ENCODE measurements around the gene RNF141. TPM values are rescaled to one million over a fixed set of nuclear protein-coding genes. Genes with fewer than 3 reads are reported as not detected.

Gene RNF141, protein sequence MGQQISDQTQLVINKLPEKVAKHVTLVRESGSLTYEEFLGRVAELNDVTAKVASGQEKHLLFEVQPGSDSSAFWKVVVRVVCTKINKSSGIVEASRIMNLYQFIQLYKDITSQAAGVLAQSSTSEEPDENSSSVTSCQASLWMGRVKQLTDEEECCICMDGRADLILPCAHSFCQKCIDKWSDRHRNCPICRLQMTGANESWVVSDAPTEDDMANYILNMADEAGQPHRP
- 10 to 100 TPM; 19.6 to 20.0 TPM for total RNA-seq
- polyA plus RNA-seq = 19.2 TPM

GRCh38 chr11:10540915-10541560, at the start of gene RNF141:
Gene RNF141 (minus strand): TSS chr11:10541187. CDS start chr11:10534158, 7,029 bp downstream.
- Mint-ChIP-seq H3K4me1 (peaks cover 17 to 33% (median 22%) of the 10 kb centered on the region in 3 donors), H3K27me3 (peaks cover 2 to 3% of the 10 kb centered on the region in 2 donors), H3K36me3 (peaks cover 0 to 3% (median 1%) of the 10 kb centered on the region in 3 donors), H3K27ac (peak within 1 kb of the TSS; percentile 83 to 96 (median 93)), H3K9me3 (no peaks in the 10 kb centered on the region), H3K4me3 (peak within 1 kb of the TSS; percentile 87 to 96 (median 90))
- no peaks in the 10 kb centered on the region for H3K9me3 ChIP-seq (ENCODE audit: low read length)
- H3K4me1 ChIP-seq (ENCODE audit: insufficient read depth, low read length) = peaks cover 15% of the 10 kb centered on the region
- H3K4me3 ChIP-seq (ENCODE audit: low read length) = peak within 1 kb of the TSS; percentile 76
- peak; percentile 91 to 94 (median 93) for DNase-seq
- ChIA-PET POLR2A (interaction anchor here (0.9 to 2.1 kb wide), 7 partner anchors 8 to 268 kb away, joined by 3 to 9 read pairs (median 4); partner anchors contain the start of genes CTR9 and EIF4G2), CTCF (interaction anchor here (0.7 to 3.2 kb wide), 38 partner anchors 9 to 237 kb away, joined by 3 to 27 read pairs (median 4); partner anchors contain the start of gene AMPD3)
- peak within 1 kb of the TSS; percentile 80 for H3K27ac ChIP-seq (ENCODE audit: low read depth, low read length)
- no peaks in the 10 kb centered on the region for H3K27me3 ChIP-seq (ENCODE audit: insufficient read depth, low read length, poor library complexity, severe bottlenecking)
- no peaks in the 10 kb centered on the region for H3K36me3 ChIP-seq (ENCODE audit: insufficient read depth, low read length)

- POLR2A ChIA-PET = no interaction called here
- no peak for DNase-seq
- H3K9me3 ChIP-seq (ENCODE audit: low read length) = no peaks in the 10 kb centered on the region
- H3K4me3 ChIP-seq (ENCODE audit: low read length) = no peak overlapping the region
- H3K36me3 Mint-ChIP-seq = no peaks in the 10 kb centered on the region
- peaks cover 1 to 9% of the 10 kb centered on the region in 2 donors for H3K27me3 Mint-ChIP-seq
- no peaks in the 10 kb centered on the region for H3K4me1 Mint-ChIP-seq
- no peaks in the 10 kb centered on the region for H3K36me3 ChIP-seq (ENCODE audit: insufficient read depth, low read length)
- H3K4me3 Mint-ChIP-seq = no peak overlapping the region
- H3K27me3 ChIP-seq (ENCODE audit: insufficient read depth, low read length, poor library complexity, severe bottlenecking) = no peaks in the 10 kb centered on the region
- no peaks in the 10 kb centered on the region for H3K9me3 Mint-ChIP-seq
- no peak overlapping the region for H3K27ac ChIP-seq (ENCODE audit: low read depth, low read length)
- CTCF ChIA-PET = no interaction called here
- no peak overlapping the region for H3K27ac Mint-ChIP-seq
- H3K4me1 ChIP-seq (ENCODE audit: insufficient read depth, low read length) = no peaks in the 10 kb centered on the region
Observed at GRCh38 chr11:10590218-10590915, 49.4 kb upstream of the RNF141 start.

DNA sequence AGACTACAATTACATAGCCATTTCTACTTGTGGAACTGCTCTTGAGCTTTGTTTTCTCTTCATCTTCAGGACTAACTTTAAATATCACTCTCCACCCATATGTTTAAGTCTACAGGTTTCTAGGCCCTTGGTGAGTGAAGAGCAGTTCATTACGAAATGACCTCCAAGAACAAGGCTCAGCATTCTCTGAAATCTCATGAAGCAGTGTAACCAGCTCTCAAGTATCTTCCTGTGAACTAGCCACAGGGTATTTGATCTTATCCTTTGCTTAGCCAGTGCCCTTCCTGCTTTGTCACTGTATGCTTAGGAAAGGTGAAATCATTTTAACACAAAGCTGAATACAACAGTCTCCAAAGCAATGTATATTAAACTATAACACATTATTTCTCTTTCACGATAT, 47.9 kb upstream of the RNF141 start:
- H3K4me3 ChIP-seq (ENCODE audit: low read length) = no peak overlapping the region
- H3K9me3 ChIP-seq (ENCODE audit: low read length) = no peaks in the 10 kb centered on the region
- Mint-ChIP-seq H3K4me1 (no peaks in the 10 kb centered on the region), H3K27me3 (peaks cover 1 to 9% of the 10 kb centered on the region in 2 donors), H3K27ac (peak overlapping the region in 1 of 8 donors; percentile 34), H3K9me3 (no peaks in the 10 kb centered on the region), H3K4me3 (no peak overlapping the region), H3K36me3 (no peaks in the 10 kb centered on the region)
- no peaks in the 10 kb centered on the region for H3K4me1 ChIP-seq (ENCODE audit: insufficient read depth, low read length)
- ChIA-PET CTCF (no interaction called here), POLR2A (no interaction called here)
- no peaks in the 10 kb centered on the region for H3K36me3 ChIP-seq (ENCODE audit: insufficient read depth, low read length)
- peak overlapping the region; percentile 19 for H3K27ac ChIP-seq (ENCODE audit: low read depth, low read length)
- no peaks in the 10 kb centered on the region for H3K27me3 ChIP-seq (ENCODE audit: insufficient read depth, low read length, poor library complexity, severe bottlenecking)
- DNase-seq = no peak

- H3K4me1 Mint-ChIP-seq = no peaks in the 10 kb centered on the region
- CTCF ChIA-PET = no interaction called here
Observed at GRCh38 chr11:10587995-10588394, 47.0 kb upstream of the RNF141 start.

GRCh38 chr11:10587388-10587787, 46.4 kb upstream of the RNF141 start:
- ChIA-PET CTCF (no interaction called here), POLR2A (no interaction called here)
- Histone ChIP-seq H3K9me3 (ENCODE audit: low read length) (no peaks in the 10 kb centered on the region), H3K36me3 (ENCODE audit: insufficient read depth, low read length) (no peaks in the 10 kb centered on the region), H3K27ac (ENCODE audit: low read depth, low read length) (no peak overlapping the region), H3K4me1 (ENCODE audit: insufficient read depth, low read length) (no peaks in the 10 kb centered on the region), H3K4me3 (ENCODE audit: low read length) (no peak overlapping the region), H3K27me3 (ENCODE audit: insufficient read depth, low read length, poor library complexity, severe bottlenecking) (no peaks in the 10 kb centered on the region)
- Mint-ChIP-seq H3K4me1 (no peaks in the 10 kb centered on the region), H3K4me3 (peak overlapping the region in 1 of 7 donors; percentile 0), H3K27ac (no peak overlapping the region), H3K27me3 (peaks cover 3 to 20% of the 10 kb centered on the region in 2 donors), H3K9me3 (no peaks in the 10 kb centered on the region), H3K36me3 (peaks cover 0 to 3% (median 0%) of the 10 kb centered on the region in 3 donors)
- no peak for DNase-seq

More at GRCh38 chr11:10587995-10588394, 47.0 kb upstream of the RNF141 start:
- no peak overlapping the region for H3K27ac Mint-ChIP-seq
- H3K4me3 Mint-ChIP-seq = no peak overlapping the region
- H3K27me3 Mint-ChIP-seq = peaks cover 3 to 18% of the 10 kb centered on the region in 2 donors
- Histone ChIP-seq H3K27ac (ENCODE audit: low read depth, low read length) (peak overlapping the region; percentile 19), H3K4me1 (ENCODE audit: insufficient read depth, low read length) (no peaks in the 10 kb centered on the region), H3K27me3 (ENCODE audit: insufficient read depth, low read length, poor library complexity, severe bottlenecking) (no peaks in the 10 kb centered on the region), H3K36me3 (ENCODE audit: insufficient read depth, low read length) (no peaks in the 10 kb centered on the region), H3K4me3 (ENCODE audit: low read length) (no peak overlapping the region), H3K9me3 (ENCODE audit: low read length) (no peaks in the 10 kb centered on the region)
- no peaks in the 10 kb centered on the region for H3K9me3 Mint-ChIP-seq
- peaks cover 0 to 1% (median 0%) of the 10 kb centered on the region in 3 donors for H3K36me3 Mint-ChIP-seq
- no peak for DNase-seq
- POLR2A ChIA-PET = no interaction called here

DNA sequence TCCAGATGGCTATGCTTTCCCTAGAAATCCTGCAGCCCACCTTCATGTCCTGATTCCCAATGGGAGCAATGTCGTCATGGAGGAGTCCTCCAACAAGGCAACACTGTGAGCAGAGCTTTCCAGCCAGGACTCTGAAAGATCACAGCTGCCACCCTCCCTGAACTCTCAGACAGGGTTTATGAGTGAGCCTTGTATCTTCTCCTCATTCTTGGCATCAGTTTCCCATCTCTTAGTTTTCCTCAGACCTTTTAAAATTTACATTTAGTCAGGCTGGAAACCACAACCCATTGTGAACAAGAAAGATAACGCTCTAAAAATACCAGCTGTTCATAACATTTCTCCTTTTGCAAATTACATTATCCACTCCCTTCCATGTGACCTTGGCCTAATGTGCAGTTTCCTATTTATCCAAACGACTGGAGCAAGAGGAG, 43.1 kb upstream of the RNF141 start:
- no peak overlapping the region for H3K27ac Mint-ChIP-seq
- DNase-seq = no peak
- H3K4me1 ChIP-seq (ENCODE audit: insufficient read depth, low read length) = no peaks in the 10 kb centered on the region
- H3K4me1 Mint-ChIP-seq = no peaks in the 10 kb centered on the region
- no peak overlapping the region for H3K4me3 ChIP-seq (ENCODE audit: low read length)
- peaks cover 5 to 31% of the 10 kb centered on the region in 2 donors for H3K27me3 Mint-ChIP-seq
- ChIA-PET CTCF (no interaction called here), POLR2A (no interaction called here)
- no peaks in the 10 kb centered on the region for H3K9me3 ChIP-seq (ENCODE audit: low read length)
- no peak overlapping the region for H3K4me3 Mint-ChIP-seq
- H3K9me3 Mint-ChIP-seq = no peaks in the 10 kb centered on the region
- H3K36me3 Mint-ChIP-seq = peaks cover 0 to 3% (median 0%) of the 10 kb centered on the region in 3 donors
- no peak overlapping the region for H3K27ac ChIP-seq (ENCODE audit: low read depth, low read length)
- peaks cover 5% of the 10 kb centered on the region for H3K27me3 ChIP-seq (ENCODE audit: insufficient read depth, low read length, poor library complexity, severe bottlenecking)
- no peaks in the 10 kb centered on the region for H3K36me3 ChIP-seq (ENCODE audit: insufficient read depth, low read length)

DNA sequence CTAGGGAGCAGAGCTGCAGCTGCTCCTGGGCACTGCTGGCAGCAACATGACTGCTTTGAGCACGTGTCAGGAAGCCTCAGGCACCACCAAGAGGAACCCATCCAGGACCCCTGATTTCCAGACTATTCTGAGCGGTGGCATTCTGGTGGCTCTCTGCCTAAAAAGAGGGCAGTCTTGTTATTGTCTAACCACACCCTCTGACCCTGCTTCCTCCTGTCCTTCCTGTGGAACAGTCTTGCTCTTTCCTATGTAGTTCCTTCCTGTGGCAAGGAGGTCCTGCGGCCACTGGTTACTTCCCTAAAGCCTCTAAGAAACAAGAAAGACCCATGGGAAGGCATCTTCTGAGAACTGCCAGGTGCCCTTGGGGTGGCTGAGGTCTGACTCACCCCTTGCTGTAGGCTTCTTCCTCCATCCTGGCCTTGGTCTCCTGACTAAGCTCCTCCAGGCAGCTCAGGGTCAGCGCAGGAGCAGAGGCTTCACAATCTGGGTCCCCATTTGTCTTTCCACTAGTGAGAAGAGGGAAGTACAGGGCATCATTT, 40.6 kb upstream of the RNF141 start:
- no peak for DNase-seq
- H3K36me3 ChIP-seq (ENCODE audit: insufficient read depth, low read length) = no peaks in the 10 kb centered on the region
- no peak overlapping the region for H3K27ac ChIP-seq (ENCODE audit: low read depth, low read length)
- ChIA-PET POLR2A (no interaction called here), CTCF (no interaction called here)
- Mint-ChIP-seq H3K4me3 (no peak overlapping the region), H3K9me3 (no peaks in the 10 kb centered on the region), H3K36me3 (peaks cover 0 to 3% (median 0%) of the 10 kb centered on the region in 3 donors), H3K27ac (no peak overlapping the region), H3K4me1 (no peaks in the 10 kb centered on the region), H3K27me3 (peaks cover 9 to 37% of the 10 kb centered on the region in 2 donors)
- H3K4me3 ChIP-seq (ENCODE audit: low read length) = no peak overlapping the region
- no peaks in the 10 kb centered on the region for H3K9me3 ChIP-seq (ENCODE audit: low read length)
- H3K27me3 ChIP-seq (ENCODE audit: insufficient read depth, low read length, poor library complexity, severe bottlenecking) = peaks cover 5% of the 10 kb centered on the region
- no peaks in the 10 kb centered on the region for H3K4me1 ChIP-seq (ENCODE audit: insufficient read depth, low read length)

DNA sequence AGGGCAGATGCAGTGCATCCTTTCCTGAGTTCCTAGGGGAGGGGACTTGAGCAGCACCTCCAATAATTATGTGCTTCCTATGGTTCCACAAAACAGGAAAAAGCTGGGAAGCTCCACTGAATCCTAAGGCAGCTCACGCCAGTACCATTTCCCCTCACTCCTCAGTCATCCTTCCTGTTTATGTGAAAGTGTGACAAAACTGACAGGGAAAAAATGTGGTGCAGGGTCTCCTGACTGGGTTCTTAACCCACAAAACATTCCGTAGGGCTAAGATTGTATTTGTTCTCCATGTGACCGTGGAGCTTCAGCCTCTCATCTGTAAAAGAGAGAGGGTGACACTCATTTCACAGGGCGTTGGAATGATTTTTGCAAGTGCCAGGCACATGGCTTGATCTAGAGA, 39.6 kb upstream of the RNF141 start:
- Mint-ChIP-seq H3K36me3 (peaks cover 0 to 3% (median 0%) of the 10 kb centered on the region in 3 donors), H3K9me3 (no peaks in the 10 kb centered on the region), H3K27me3 (peaks cover 8 to 37% of the 10 kb centered on the region in 2 donors), H3K4me1 (no peaks in the 10 kb centered on the region), H3K4me3 (no peak overlapping the region), H3K27ac (no peak overlapping the region)
- CTCF ChIA-PET = no interaction called here
- Histone ChIP-seq H3K4me3 (ENCODE audit: low read length) (no peak overlapping the region), H3K4me1 (ENCODE audit: insufficient read depth, low read length) (no peaks in the 10 kb centered on the region), H3K9me3 (ENCODE audit: low read length) (no peaks in the 10 kb centered on the region), H3K27ac (ENCODE audit: low read depth, low read length) (no peak overlapping the region), H3K27me3 (ENCODE audit: insufficient read depth, low read length, poor library complexity, severe bottlenecking) (peaks cover 5% of the 10 kb centered on the region), H3K36me3 (ENCODE audit: insufficient read depth, low read length) (no peaks in the 10 kb centered on the region)
- no peak for DNase-seq
- POLR2A ChIA-PET = no interaction called here

All from CD8-positive, alpha-beta memory T cell (primary cell).